ENCODE results near the gene NPAS3. TPM values are rescaled to one million over a fixed set of nuclear protein-coding genes. Genes with fewer than 3 reads are reported as not detected.

NPAS3 gene
- total and polyA plus RNA-seq, 2 of the 8 experiments (the other 6 are each of a cell fraction or from before 2014, with no cell fraction given), result 0.11 to 0.60 TPM

GRCh38 chr14:33126433-33126832, 187.8 kb downstream of the NPAS3 start:
- H3K18ac ChIP-seq (ENCODE audit: extremely low read depth, low read length), result no peak overlapping the region
- no peaks in the 10 kb centered on the region for H3K23me2 ChIP-seq (ENCODE audit: low read depth, low read length)
- no peak overlapping the region for H3K4me3 ChIP-seq (ENCODE audit: extremely low read depth in 1 of 4, insufficient read depth in 2 of 4, low read depth in 3 of 4, low read length in 4 of 4)
- H2BK120ac ChIP-seq (replicated peaks; ENCODE audit: low read depth, low read length), result no peak overlapping the region
- no peak for DNase-seq (ENCODE audit: low read depth in 1 of 2, low spot score in 2 of 2)
- H2BK15ac ChIP-seq (ENCODE audit: low read length), result no peak overlapping the region
- no peak overlapping the region for H2BK12ac ChIP-seq (ENCODE audit: low read depth, low read length)
- no peak overlapping the region for H3K56ac ChIP-seq (replicated peaks; ENCODE audit: insufficient read length, low read depth, low read length)
- H3K9ac ChIP-seq (replicated peaks in 1 of 4; ENCODE audit: extremely low read depth in 1 of 4, low read depth in 3 of 4, low read length in 3 of 4), result no peak overlapping the region
- no peak for FAIRE-seq
- no peak overlapping the region for H2AFZ ChIP-seq (ENCODE audit: low read length)
- H4K5ac ChIP-seq (ENCODE audit: insufficient read length, low read depth, low read length), result no peak overlapping the region
- H2BK20ac ChIP-seq (ENCODE audit: low read length), result no peak overlapping the region
- H3K14ac ChIP-seq (ENCODE audit: insufficient read length), result no peak overlapping the region
- WGBS, 2 experiments (ENCODE audit: extremely low coverage in 1 of 2, insufficient coverage in 1 of 2, insufficient read length in 1 of 2, insufficient replicate concordance in 2 of 2, low coverage in 1 of 2, low lambda C conversion rate in 2 of 2, missing lambda C conversion rate in 1 of 2), result 86% methylated on average over 1 of the region's 1 CpG; no CpG with 5 or more reads in 1 of the 2 experiments
- H3K36me3 ChIP-seq (ENCODE audit: control insufficient read depth in 2 of 4, insufficient read depth in 4 of 4, low read length in 3 of 4), result no peaks in the 10 kb centered on the region
- H3K27me3 ChIP-seq (replicated peaks in 1 of 4; ENCODE audit: control insufficient read depth in 3 of 4, extremely low read depth in 1 of 4, insufficient read depth in 3 of 4, low read length in 3 of 4), result no peaks in the 10 kb centered on the region
- no peak overlapping the region for H2BK5ac ChIP-seq (ENCODE audit: low read depth, low read length)
- no peak overlapping the region for H2AK5ac ChIP-seq (ENCODE audit: low read depth, low read length)
- peaks cover 0 to 2% (median 0%) of the 10 kb centered on the region in 4 experiments; a peak in 1 of 7 replicates for H3K4me1 ChIP-seq (replicated peaks in 1 of 4; ENCODE audit: control insufficient read depth in 3 of 4, insufficient read depth in 4 of 4, low read length in 3 of 4)
- H3K79me1 ChIP-seq (ENCODE audit: low read depth, low read length), result no peaks in the 10 kb centered on the region
- no peaks in the 10 kb centered on the region for H4K20me1 ChIP-seq (replicated peaks in 1 of 2; ENCODE audit: control insufficient read depth in 1 of 2, insufficient read depth in 2 of 2, low read length in 2 of 2)
- no peak overlapping the region for H4K91ac ChIP-seq (replicated peaks; ENCODE audit: insufficient read length, low read length)
- no peak overlapping the region for H3K4ac ChIP-seq (replicated peaks; ENCODE audit: insufficient read length, low read depth, low read length)
- no peak overlapping the region for H4K8ac ChIP-seq (ENCODE audit: extremely low read depth, insufficient read depth, low read length)
- TF ChIP-seq SIRT6 (IDR thresholded peaks at IDR 0.05; ENCODE audit: low read length) (no peak), MAFK (IDR thresholded peaks at IDR 0.05; ENCODE audit: low read depth, low read length) (no peak), POLR2AphosphoS5 (IDR thresholded peaks at IDR 0.05; ENCODE audit: low read depth, low read length) (no peak), BACH1 (IDR thresholded peaks at IDR 0.05; ENCODE audit: low read length) (no peak), JUND (IDR thresholded peaks at IDR 0.05; ENCODE audit: low read length) (no peak)
- no peaks in the 10 kb centered on the region for H3K9me3 ChIP-seq (ENCODE audit: insufficient read depth in 2 of 2, low read depth in 1 of 2, low read length in 1 of 2)
- no peaks in the 10 kb centered on the region for H3K79me2 ChIP-seq (ENCODE audit: control insufficient read depth in 1 of 2, insufficient read depth in 2 of 2, low read length in 2 of 2)
- CTCF ChIA-PET (ENCODE audit: partially characterized antibody), result no interaction called here
- H3K4me2 ChIP-seq (ENCODE audit: insufficient read depth in 1 of 2, low read depth in 2 of 2, low read length in 2 of 2), result no peak overlapping the region
- H3K23ac ChIP-seq (ENCODE audit: insufficient read length), result no peak overlapping the region
- POLR2A ChIA-PET (ENCODE audit: partially characterized antibody), result no interaction called here
- no peak overlapping the region for H3K27ac ChIP-seq (ENCODE audit: low read depth, low read length)

Data from H1 (cell line).